SK-N-SH treated with all-trans-retinoic acid at 6 μM for 48 hours (cell line): Measurements from ENCODE around the gene PID1.

Source experiments
- ATAC-seq: fragments of 200-7000 bp; cut with Tn5 transposase; 3 replicates; pipeline ENCODE4 v1.9.1; 2020; ENCODE audit warnings: mild to moderate bottlenecking, moderate library complexity
- ARNTL ChIP-seq: fragments of 450-650 bp; formaldehyde crosslinking; IDR thresholded peaks from 2 replicates; pipeline ENCODE4 v1.5.0; 2020; ENCODE audit warnings: low read depth, mild to moderate bottlenecking, moderate library complexity, borderline replicate concordance
- BACH2 ChIP-seq: fragments of 250-450 bp; sonication (Bioruptor Pico); IDR thresholded peaks from 2 replicates; pipeline ENCODE4 v1.9.0; 2021; ENCODE audit warnings: mild to moderate bottlenecking, borderline replicate concordance
- CSDC2 ChIP-seq: fragments of 250-450 bp; sonication (Bioruptor Pico); IDR thresholded peaks from 2 replicates; pipeline ENCODE4 v1.5.0; 2020; ENCODE audit warnings: mild to moderate bottlenecking, moderate library complexity
- CSRNP3 ChIP-seq: fragments of 250-450 bp; sonication (Bioruptor Pico); IDR thresholded peaks from 2 replicates; pipeline ENCODE4 v1.5.1; 2021; ENCODE audit warnings: mild to moderate bottlenecking, moderate library complexity
- ESRRG ChIP-seq: fragments of 250-450 bp; sonication (Bioruptor Pico); IDR thresholded peaks from 2 replicates; pipeline ENCODE4 v1.6.1; 2021; ENCODE audit warnings: mild to moderate bottlenecking
- GLIS3 ChIP-seq: fragments of 250-450 bp; sonication (Bioruptor Pico); IDR thresholded peaks from 2 replicates; pipeline ENCODE4 v1.5.0; 2020; ENCODE audit warnings: mild to moderate bottlenecking, moderate library complexity
- ISL1 ChIP-seq: fragments of 250-450 bp; sonication (Bioruptor Pico); IDR thresholded peaks from 2 replicates; pipeline ENCODE4 v2.1.2; 2022; ENCODE audit warnings: mild to moderate bottlenecking, moderate library complexity
- OSR1 ChIP-seq: fragments of 250-450 bp; sonication (Bioruptor Pico); IDR thresholded peaks from 2 replicates; pipeline ENCODE4 v1.8.0; 2022; ENCODE audit warnings: moderate library complexity, mild to moderate bottlenecking, inconsistent platforms
- POU6F1 ChIP-seq: fragments of 250-450 bp; sonication (Bioruptor Pico); IDR thresholded peaks from 2 replicates; pipeline ENCODE4 v1.8.0; 2021; ENCODE audit warnings: low read depth, mild to moderate bottlenecking, moderate library complexity, borderline replicate concordance
- PPARA ChIP-seq: fragments of 250-450 bp; sonication (Bioruptor Pico); IDR thresholded peaks from 2 replicates; pipeline ENCODE4 v1.5.0; 2020; ENCODE audit warnings: mild to moderate bottlenecking, borderline replicate concordance
- RARB ChIP-seq: fragments of 250-450 bp; sonication (Bioruptor Pico); IDR thresholded peaks from 2 replicates; pipeline ENCODE4 v1.8.0; 2021; ENCODE audit warnings: mild to moderate bottlenecking, moderate library complexity
- SNAI2 ChIP-seq: fragments of 250-450 bp; sonication (Bioruptor Pico); IDR thresholded peaks from 2 replicates; pipeline ENCODE4 v1.5.0; 2020; ENCODE audit warnings: mild to moderate bottlenecking, moderate library complexity
- TOX ChIP-seq: fragments of 250-450 bp; sonication (Bioruptor Pico); IDR thresholded peaks from 2 replicates; pipeline ENCODE4 v1.8.0; 2021; ENCODE audit warnings: mild to moderate bottlenecking, moderate library complexity, borderline replicate concordance
- ZC3H10 ChIP-seq: fragments of 250-450 bp; sonication (Bioruptor Pico); IDR thresholded peaks from 2 replicates; pipeline ENCODE4 v1.5.1; 2021; ENCODE audit warnings: mild to moderate bottlenecking, moderate library complexity
- ZFP3 ChIP-seq: fragments of 250-450 bp; sonication (Bioruptor Pico); IDR thresholded peaks from 2 replicates; pipeline ENCODE4 v1.5.0; 2020; ENCODE audit warnings: mild to moderate bottlenecking, moderate library complexity
- ZFP30 ChIP-seq: fragments of 450-650 bp; formaldehyde crosslinking; IDR thresholded peaks from 2 replicates; pipeline ENCODE4 v1.5.0; 2022; ENCODE audit warnings: mild to moderate bottlenecking, moderate library complexity
- ZNF565 ChIP-seq: fragments of 450-650 bp; formaldehyde crosslinking; conservative IDR thresholded peaks from 2 replicates; pipeline ENCODE4 v1.5.0; 2020; ENCODE audit warnings: low read depth, mild to moderate bottlenecking, moderate library complexity
- ZNF8 ChIP-seq: fragments of 450-650 bp; formaldehyde crosslinking; IDR thresholded peaks from 2 replicates; pipeline ENCODE4 v1.5.0; 2020; ENCODE audit warnings: mild to moderate bottlenecking, moderate library complexity
- TF ChIP-seq, protein P1 (sequence below): fragments of 250-450 bp; sonication (Bioruptor Pico); IDR thresholded peaks from 2 replicates; pipeline ENCODE4 v1.5.1; 2020; ENCODE audit warnings: low read depth, mild to moderate bottlenecking, moderate library complexity
- TF ChIP-seq, protein P2 (sequence below): fragments of 250-450 bp; sonication (Bioruptor Pico); IDR thresholded peaks from 2 replicates; pipeline ENCODE4 v1.8.0; 2020; ENCODE audit warnings: mild to moderate bottlenecking, moderate library complexity, borderline replicate concordance
- TF ChIP-seq, protein P3 (sequence below): fragments of 250-450 bp; sonication (Bioruptor Pico); IDR thresholded peaks from 2 replicates; pipeline ENCODE4 v1.5.0; 2020; ENCODE audit warnings: mild to moderate bottlenecking, moderate library complexity

PID1 gene

DNA sequence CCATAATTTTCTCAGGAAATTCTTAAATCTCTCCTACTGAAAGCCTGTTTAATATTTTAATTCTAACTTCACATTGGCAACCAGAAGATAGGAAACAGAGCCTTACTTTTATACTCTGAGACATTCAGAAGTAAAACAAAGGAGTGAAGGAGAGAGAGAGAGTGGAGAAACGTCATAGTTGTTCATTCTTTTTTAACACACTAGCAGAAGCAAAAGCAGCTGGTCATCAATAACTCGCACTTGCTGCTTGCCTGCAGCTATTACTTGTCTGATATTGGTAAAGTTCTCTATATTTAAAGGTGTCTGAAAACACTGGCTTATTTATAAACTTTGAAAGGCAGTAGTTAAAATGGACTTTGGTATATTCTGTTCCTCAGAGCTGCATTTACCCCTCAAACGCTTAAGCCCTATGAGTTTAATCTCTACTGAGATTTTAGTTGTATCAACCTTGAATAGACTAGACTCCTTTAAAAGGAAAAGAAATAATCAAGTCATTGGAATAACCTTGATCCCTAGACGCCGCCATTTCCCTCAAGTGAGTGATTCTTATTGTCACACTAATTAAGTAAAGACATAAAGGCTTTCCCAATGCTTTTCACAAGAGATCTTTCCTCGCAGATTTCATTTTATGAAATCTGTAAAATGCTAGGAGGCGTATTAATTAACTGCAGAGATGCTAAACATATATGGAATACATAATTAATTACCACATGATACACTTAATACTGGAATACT lies 182.0 kb downstream of the PID1 start:
- no peak for ATAC-seq

GRCh38 chr2:229088517-229088913 lies 182.6 kb downstream of the PID1 start:
- TF ChIP-seq, protein P1, sequence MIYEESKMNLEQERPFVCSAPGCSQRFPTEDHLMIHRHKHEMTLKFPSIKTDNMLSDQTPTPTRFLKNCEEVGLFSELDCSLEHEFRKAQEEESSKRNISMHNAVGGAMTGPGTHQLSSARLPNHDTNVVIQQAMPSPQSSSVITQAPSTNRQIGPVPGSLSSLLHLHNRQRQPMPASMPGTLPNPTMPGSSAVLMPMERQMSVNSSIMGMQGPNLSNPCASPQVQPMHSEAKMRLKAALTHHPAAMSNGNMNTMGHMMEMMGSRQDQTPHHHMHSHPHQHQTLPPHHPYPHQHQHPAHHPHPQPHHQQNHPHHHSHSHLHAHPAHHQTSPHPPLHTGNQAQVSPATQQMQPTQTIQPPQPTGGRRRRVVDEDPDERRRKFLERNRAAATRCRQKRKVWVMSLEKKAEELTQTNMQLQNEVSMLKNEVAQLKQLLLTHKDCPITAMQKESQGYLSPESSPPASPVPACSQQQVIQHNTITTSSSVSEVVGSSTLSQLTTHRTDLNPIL (CRISPR knock-in tag) = no peak
- no peak for TF ChIP-seq ZC3H10
- no peak for TF ChIP-seq ISL1
- TF ChIP-seq, protein P2, sequence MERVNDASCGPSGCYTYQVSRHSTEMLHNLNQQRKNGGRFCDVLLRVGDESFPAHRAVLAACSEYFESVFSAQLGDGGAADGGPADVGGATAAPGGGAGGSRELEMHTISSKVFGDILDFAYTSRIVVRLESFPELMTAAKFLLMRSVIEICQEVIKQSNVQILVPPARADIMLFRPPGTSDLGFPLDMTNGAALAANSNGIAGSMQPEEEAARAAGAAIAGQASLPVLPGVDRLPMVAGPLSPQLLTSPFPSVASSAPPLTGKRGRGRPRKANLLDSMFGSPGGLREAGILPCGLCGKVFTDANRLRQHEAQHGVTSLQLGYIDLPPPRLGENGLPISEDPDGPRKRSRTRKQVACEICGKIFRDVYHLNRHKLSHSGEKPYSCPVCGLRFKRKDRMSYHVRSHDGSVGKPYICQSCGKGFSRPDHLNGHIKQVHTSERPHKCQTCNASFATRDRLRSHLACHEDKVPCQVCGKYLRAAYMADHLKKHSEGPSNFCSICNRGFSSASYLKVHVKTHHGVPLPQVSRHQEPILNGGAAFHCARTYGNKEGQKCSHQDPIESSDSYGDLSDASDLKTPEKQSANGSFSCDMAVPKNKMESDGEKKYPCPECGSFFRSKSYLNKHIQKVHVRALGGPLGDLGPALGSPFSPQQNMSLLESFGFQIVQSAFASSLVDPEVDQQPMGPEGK (CRISPR knock-in tag) = no peak
- TF ChIP-seq POU6F1 (CRISPR knock-in tag) = no peak
- TF ChIP-seq ZNF8 (CRISPR knock-in tag) = no peak
- TF ChIP-seq SNAI2 = no peak
- TF ChIP-seq CSDC2 = no peak
- TF ChIP-seq RARB (CRISPR knock-in tag) = no peak
- no peak for TF ChIP-seq ESRRG (CRISPR knock-in tag)
- ATAC-seq = no peak

More for the DNA sequence above, 182.0 kb downstream of the PID1 start:
- TF ChIP-seq TOX (CRISPR knock-in tag) (no peak), POU6F1 (CRISPR knock-in tag) (no peak), ZNF565 (CRISPR knock-in tag) (no peak), ZNF8 (CRISPR knock-in tag) (no peak)

DNA sequence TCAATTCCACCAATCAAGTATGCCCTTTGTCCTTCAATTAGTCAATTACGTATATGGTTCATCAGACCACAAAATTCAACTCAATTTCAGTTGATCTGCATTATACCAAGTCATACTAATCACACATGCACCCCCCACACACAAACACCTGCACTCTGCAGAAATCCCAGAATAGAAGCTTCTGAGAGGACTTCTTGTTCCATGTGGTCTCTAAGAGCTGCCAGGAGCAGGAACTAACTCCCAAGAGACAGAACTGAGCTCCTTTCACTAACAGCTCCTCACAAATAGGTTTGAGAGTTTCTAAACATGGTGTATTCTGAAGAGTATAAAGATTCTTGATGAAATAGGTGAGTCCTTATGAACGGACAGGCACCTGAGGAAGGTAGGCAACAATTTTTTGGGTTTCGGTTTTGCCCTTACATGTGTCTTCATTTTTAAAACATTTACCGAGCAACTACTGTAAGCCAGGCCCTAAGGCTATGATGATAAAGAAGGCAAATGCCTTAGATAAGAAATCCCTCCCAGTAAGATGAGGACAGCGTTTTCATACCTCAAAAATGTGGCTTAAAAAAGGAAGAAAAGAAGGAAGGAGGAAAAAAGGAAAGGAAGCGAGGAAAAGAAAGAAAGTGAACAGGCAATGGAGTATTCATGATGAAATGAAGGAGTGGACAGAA lies 183.1 kb downstream of the PID1 start:
- ATAC-seq = no peak
- no peak for TF ChIP-seq SNAI2
- no peak for TF ChIP-seq CSRNP3
- TF ChIP-seq BACH2 = no peak
- no peak for TF ChIP-seq ZNF565 (CRISPR knock-in tag)
- TF ChIP-seq ISL1 = no peak
- no peak for TF ChIP-seq GLIS3 (CRISPR knock-in tag)
- no peak for TF ChIP-seq ARNTL (CRISPR knock-in tag)
- TF ChIP-seq ESRRG (CRISPR knock-in tag) = no peak
- TF ChIP-seq ZNF8 (CRISPR knock-in tag) = no peak
- TF ChIP-seq, protein P3, sequence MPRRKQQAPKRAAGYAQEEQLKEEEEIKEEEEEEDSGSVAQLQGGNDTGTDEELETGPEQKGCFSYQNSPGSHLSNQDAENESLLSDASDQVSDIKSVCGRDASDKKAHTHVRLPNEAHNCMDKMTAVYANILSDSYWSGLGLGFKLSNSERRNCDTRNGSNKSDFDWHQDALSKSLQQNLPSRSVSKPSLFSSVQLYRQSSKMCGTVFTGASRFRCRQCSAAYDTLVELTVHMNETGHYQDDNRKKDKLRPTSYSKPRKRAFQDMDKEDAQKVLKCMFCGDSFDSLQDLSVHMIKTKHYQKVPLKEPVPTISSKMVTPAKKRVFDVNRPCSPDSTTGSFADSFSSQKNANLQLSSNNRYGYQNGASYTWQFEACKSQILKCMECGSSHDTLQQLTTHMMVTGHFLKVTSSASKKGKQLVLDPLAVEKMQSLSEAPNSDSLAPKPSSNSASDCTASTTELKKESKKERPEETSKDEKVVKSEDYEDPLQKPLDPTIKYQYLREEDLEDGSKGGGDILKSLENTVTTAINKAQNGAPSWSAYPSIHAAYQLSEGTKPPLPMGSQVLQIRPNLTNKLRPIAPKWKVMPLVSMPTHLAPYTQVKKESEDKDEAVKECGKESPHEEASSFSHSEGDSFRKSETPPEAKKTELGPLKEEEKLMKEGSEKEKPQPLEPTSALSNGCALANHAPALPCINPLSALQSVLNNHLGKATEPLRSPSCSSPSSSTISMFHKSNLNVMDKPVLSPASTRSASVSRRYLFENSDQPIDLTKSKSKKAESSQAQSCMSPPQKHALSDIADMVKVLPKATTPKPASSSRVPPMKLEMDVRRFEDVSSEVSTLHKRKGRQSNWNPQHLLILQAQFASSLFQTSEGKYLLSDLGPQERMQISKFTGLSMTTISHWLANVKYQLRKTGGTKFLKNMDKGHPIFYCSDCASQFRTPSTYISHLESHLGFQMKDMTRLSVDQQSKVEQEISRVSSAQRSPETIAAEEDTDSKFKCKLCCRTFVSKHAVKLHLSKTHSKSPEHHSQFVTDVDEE (CRISPR knock-in tag) = no peak
- no peak for TF ChIP-seq OSR1 (CRISPR knock-in tag)
- no peak for TF ChIP-seq PPARA (CRISPR knock-in tag)
- TF ChIP-seq, protein P1 (CRISPR knock-in tag) = no peak
- TF ChIP-seq, protein P2 (CRISPR knock-in tag) = no peak
- TF ChIP-seq ZFP30 (CRISPR knock-in tag) = no peak
- TF ChIP-seq ZFP3 (CRISPR knock-in tag) = no peak
